ENCODE results near the gene DGCR2.

- TF ChIP-seq KDM1A (IDR thresholded peaks at IDR 0.05; ENCODE audit: borderline replicate concordance, low read length): no peak
- TF ChIP-seq ATF3 (IDR thresholded peaks at IDR 0.05; ENCODE audit: insufficient read depth, low read depth, low read length): no peak
- no peak for TF ChIP-seq YY1 (IDR thresholded peaks at IDR 0.05; ENCODE audit: low read depth, low read length)
- no peak for TF ChIP-seq CTCF (IDR thresholded peaks at IDR 0.05; ENCODE audit: control extremely low read depth in 1 of 3, insufficient read depth in 1 of 3, low read depth in 1 of 3, low read length in 3 of 3)
Measured at GRCh38 chr22:19124377-19124776, 2.2 kb upstream of the DGCR2 start.

Measured in H1 (cell line).